Measurements from ENCODE around the gene GARIN5B. TPM values are rescaled to one million over a fixed set of nuclear protein-coding genes. Genes with fewer than 3 reads are reported as not detected.

The GARIN5B gene
- total RNA-seq, 1 donor from 2014 or later, result not detected

- DNase-seq (ENCODE audit: low spot score), result no peak
Measured at GRCh38 chr19:55370305-55370988, 7.4 kb upstream of the GARIN5B start, which contains the start of gene IL11. Gene IL11, minus strand, starts transcription at chr19:55370463. Its CDS starts 153 bp downstream, at chr19:55370310.

GRCh38 chr19:55369653-55370304 is 6.7 kb upstream of the GARIN5B start:
- DNase-seq (ENCODE audit: low spot score), result no peak

GRCh38 chr19:55368701-55369563 is 5.9 kb upstream of the GARIN5B start:
- DNase-seq (ENCODE audit: low spot score), result no peak

- no peak for DNase-seq (ENCODE audit: low spot score)
Measured at GRCh38 chr19:55368106-55368505, 5.0 kb upstream of the GARIN5B start.

- no peak for DNase-seq (ENCODE audit: low spot score)
Measured at GRCh38 chr19:55366790-55367189, 3.7 kb upstream of the GARIN5B start.

- no peak for DNase-seq (ENCODE audit: low spot score)
Measured at GRCh38 chr19:55365964-55366363, 2.9 kb upstream of the GARIN5B start.

- DNase-seq (ENCODE audit: low spot score), result no peak
Measured at GRCh38 chr19:55365245-55365644, 2.2 kb upstream of the GARIN5B start.

GRCh38 chr19:55362174-55362989 is 678 bp downstream of the GARIN5B start:
- no peak for DNase-seq (ENCODE audit: low spot score)

GRCh38 chr19:55360902-55361301 is 2.2 kb downstream of the GARIN5B start:
- DNase-seq (ENCODE audit: low spot score), result no peak

GRCh38 chr19:55358943-55359908 is 3.8 kb downstream of the GARIN5B start:
- DNase-seq (ENCODE audit: low spot score), result no peak

- DNase-seq (ENCODE audit: low spot score), result no peak
Measured at GRCh38 chr19:55358493-55358892, 4.6 kb downstream of the GARIN5B start.

- DNase-seq (ENCODE audit: low spot score), result no peak
Measured at GRCh38 chr19:55355213-55355821, 7.7 kb downstream of the GARIN5B start.

- no peak for DNase-seq (ENCODE audit: low spot score)
Measured at GRCh38 chr19:55354698-55355212, 8.3 kb downstream of the GARIN5B start, which contains the start of gene COX6B2. Gene COX6B2, minus strand, starts transcription at chr19:55354719. Its CDS starts 198 bp downstream, at chr19:55354521.

GRCh38 chr19:55353803-55354697 is 9.0 kb downstream of the GARIN5B start:
- no peak for DNase-seq (ENCODE audit: low spot score)

GRCh38 chr19:55353356-55353802 is 9.7 kb downstream of the GARIN5B start:
- no peak for DNase-seq (ENCODE audit: low spot score)

GRCh38 chr19:55352549-55353145 is 10.4 kb downstream of the GARIN5B start:
- no peak for DNase-seq (ENCODE audit: low spot score)

- DNase-seq (ENCODE audit: low spot score), result no peak
Measured at GRCh38 chr19:55352040-55352439, 11.0 kb downstream of the GARIN5B start.
